SIG-M5 treated with dmso at 0.1 percent for 504 hours (cell line): ENCODE measurements around the gene EPHB1.
"Not testable (repeated sequence)": the region's sequence is repeated elsewhere in the genome, so short reads cannot be mapped to it uniquely, and the experiment has no call there.

ENCODE experiments used
- DNase-seq: peaks from one replicate; lab custom pipeline; 2025; ENCODE audit not compliant: unreplicated experiment; lab: John Stamatoyannopoulos, UW

Gene EPHB1

DNA sequence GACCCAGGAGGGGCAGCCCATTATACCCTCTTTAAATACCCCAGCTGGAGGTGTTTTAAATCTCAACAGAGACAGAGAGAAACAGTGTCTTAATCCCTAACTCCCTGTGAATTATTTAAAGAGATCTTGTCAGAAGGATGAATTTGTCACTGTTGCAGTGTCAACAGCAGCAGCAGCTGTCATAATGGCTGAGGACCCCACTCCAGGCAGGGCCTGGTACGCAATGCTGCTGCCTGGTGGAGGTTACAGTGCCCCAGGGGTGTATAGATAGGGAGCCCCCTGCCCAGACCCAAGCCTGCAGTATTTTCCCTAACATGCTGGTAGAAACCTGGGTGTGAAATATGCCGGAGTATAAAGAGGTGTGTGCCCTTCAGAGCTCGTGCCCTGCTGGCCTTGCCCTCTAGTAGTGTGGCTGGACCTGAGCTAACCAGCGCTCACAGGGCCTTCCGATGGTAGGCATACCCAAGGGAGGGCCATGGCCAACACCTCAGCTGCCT is 143.0 kb downstream of the EPHB1 start:
- DNase-seq = no peak

DNA sequence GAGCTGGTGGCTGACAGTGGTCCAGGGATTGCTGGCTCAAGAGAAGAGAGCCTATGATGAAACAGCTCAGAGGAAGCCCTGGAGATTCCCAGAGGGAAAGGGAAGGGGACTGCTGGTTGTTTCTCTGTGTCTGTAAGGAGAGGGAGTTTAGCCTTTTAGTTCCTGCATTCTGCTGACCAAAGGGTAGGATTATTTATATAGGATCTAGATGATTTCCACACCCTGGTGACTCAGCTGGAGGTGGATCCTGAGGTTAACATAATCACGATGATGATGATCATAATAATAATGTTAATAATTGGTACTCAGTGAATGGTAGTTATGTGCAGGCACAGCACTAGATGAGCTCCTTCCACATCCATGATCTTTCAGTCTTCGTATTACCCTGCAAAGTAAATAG is 144.9 kb downstream of the EPHB1 start:
- DNase-seq = no peak

DNA sequence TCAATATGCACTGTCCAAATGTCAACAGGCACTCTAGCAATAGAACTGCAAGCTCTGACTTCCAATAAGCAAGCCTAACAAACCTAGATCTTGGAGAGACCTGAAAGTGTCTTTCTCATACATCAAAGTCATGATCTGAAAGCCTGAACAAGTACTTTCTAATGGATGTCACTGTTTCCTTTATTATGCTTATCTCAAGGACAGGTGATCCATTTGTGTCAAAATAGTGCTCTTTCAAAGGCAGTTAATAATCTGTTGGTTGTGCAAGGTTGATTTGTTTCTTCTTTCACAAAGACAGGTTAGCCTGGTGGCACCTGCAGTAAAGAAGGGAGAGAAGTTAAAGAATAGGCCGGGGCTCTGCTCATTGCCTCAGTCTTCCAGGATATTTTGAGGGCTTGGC is 146.8 kb downstream of the EPHB1 start:
- no peak for DNase-seq

DNA sequence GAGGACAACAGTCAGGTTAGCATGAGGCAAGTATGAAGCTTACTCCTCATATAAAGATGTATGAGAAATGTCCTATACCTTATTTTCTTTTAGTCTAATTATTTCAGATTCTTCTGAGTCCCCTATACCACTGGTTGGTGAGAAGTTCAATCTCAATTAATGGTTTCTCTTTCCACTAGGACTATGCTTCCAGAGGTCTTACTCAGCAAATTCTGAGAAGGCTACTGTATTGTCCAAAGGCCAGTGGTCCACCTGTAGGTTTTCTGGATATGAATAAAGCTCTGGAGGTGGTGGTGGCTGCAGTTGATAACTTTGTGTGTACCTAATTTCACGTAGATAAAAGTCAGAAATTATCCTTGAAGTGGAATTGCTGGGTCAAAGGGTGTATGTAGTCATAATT is 149.4 kb downstream of the EPHB1 start:
- no peak for DNase-seq

DNA sequence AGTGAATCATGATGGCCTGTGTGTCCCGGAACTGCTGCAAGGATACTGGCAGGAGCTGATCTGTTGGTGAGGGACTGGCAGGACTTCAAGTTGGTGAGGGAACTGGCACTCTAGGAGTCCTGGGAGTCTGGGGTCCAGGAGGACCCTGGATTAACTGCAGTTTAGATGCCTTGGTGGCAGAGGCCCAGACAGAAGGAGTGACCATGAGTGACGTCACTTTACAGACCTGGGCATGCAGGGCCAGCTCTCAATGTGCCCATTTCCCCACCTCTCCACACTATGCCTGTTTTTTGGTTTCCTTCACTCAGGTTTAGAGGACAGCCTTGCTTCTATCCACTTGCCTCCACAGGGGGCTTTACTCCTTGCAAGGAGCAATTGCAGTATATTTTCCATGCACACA is 154.1 kb downstream of the EPHB1 start:
- DNase-seq = no peak

DNA sequence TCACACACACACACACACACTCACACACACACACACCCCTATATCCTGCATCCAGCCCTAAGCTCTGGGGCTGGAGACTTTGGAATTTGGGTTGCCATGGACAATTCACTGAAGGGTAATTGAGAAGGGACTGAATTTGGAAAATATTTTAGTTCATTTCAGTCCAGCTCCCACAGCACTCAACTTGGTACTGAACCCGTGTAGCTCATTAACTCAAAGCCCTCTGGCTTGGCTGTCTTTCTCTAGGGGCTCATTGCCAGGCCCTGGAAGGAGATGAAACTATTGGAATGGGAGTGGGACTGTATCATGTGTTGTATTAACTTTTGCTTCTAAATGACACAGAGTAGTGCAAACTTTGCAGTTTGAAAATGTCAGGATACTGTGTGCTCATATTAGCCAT is 157.3 kb downstream of the EPHB1 start:
- no peak for DNase-seq

DNA sequence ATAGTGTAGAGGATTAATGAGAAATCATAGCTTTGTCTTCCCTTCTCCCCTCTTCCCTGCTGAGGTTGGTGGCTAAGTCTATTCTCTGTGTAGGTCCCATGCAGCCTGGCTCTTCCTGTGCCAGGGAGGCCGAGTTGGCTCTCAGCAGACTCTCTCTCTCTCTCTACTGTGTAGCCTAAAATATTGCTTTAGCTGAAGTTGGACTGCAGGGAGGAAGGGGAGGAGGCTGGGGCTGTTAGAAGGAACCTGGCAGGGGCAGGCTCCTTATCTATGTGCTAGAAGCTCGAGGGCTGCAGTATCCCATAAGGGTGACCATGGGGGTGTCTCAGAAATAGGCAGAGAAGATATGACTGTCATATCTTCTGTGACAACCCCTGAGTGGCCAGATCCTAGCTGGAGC is 160.8 kb downstream of the EPHB1 start:
- no peak for DNase-seq

DNA sequence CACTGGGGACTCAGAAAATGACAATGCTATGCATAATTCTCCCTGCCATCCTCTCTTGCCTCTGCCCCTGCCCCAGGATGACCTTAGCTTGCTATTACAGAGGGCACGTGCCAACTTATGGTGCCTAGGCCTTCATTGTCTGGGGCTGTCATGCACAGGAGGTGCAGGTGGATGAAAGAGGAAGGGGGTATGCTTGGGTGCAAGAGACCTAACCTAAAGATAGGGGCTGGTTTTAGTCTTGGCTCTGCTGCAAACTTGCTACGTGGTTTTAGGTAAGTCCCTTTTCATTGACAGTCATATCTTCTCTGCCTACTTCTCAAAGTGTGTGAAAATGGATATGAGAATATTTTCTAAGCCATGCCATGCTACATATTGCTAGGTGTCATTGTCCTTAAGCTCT is 161.3 kb downstream of the EPHB1 start:
- no peak for DNase-seq

DNA sequence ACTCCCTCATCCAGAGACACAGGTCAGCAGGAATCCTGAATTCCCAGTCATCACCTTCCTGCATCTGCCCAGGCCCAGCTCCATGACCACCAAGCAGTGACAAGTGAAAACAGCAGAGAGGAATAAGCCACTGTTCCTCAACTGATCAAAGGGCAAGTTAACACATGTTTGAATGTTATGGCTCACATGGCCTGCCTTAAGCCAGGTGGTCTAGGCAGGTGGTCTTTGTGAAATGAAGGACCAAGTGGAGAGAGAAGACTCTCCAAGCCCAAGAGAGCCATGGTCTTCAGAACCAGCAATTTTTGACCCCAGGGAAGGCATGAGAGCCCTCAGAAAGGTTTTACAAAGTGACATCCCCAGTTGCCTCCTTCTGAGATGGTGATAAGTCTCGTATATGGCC is 161.8 kb downstream of the EPHB1 start:
- DNase-seq = no peak

DNA sequence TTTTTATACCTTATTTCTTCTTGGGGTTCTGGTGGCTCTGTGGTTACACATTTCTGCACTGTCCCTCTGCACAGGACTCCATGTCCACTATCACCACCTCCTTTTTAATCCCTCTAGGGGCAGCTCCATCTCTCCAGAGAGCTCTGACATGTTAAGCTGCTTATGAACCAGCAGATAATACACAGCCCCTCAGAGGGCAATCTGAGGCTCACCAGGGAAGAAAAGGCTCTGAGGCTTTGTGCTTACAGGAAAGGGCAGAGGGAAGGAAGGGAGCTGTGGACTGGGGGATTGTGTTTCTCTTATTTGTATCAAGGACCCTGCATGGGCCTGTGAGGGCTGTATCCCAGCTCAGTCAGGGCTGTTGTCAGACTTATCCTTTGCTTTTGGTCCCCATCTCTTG is 164.5 kb downstream of the EPHB1 start:
- DNase-seq = no peak

DNA sequence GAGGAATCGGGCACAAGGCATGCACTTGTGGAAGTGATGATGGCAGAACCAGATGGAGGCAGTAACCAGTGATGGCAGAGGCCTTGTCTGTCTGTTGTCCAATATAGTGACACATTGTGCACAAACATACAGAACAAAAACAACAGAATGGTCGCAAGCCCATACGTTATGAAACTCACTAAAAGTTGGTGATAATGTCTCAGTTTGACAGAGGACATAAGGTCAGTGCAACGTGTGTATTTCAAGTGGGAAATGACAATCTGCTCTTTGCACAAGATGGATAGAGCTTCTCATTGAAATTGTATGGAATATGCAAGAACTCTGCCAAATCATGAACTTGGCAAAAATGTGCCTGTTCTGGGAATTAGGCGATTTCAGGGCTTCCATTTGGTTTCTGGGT is 169.2 kb downstream of the EPHB1 start:
- DNase-seq = no peak

DNA sequence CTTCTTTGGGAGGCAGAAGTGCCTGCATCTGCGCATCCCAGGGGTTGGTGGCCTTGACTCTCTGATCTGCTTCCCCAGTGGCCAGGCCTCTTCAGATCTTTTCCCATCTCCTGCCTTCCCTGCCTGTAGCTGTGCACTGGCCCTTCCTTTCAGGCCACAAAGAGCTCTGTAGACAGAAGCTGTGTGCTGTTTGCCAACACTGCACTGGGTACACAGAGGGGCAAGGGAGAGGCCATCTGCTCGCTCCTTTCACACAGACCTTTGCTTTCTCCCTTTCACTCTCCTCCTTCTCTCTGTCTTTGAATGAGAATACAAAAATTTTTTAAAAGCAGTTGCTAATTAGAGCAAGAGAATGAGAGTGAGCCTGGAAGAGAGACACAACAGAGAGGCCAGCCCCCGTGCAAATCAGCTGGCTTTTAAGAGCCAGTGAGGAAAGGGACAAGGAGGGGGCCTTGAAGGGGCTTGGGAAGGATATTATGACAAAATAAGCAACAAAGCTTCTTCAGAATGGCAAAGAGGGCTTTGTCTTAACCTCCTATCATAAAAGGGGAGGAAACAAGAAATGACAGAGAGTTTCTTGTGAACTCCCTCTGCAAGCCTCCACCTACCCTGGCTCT is 170.9 kb downstream of the EPHB1 start:
- no peak for DNase-seq

DNA sequence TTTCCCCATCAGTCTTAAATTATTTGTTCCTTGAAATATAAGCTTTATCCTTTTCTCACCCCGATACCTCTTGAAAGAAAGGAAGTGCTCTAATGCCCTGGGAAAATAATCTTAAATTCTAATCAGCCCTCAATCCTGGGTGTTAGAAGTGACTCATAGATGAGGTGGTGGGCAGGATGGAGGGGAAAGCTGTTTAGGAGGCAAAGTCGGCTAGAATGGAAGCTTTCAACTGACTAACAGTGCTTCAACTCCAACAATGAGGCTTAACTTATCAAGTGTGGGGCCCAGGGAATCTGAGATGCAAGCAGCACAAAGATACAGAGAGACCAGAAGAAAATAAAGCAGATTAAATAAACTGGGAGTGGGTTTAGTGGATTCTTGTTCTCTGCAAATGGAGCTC is 175.8 kb downstream of the EPHB1 start:
- DNase-seq = no peak

DNA sequence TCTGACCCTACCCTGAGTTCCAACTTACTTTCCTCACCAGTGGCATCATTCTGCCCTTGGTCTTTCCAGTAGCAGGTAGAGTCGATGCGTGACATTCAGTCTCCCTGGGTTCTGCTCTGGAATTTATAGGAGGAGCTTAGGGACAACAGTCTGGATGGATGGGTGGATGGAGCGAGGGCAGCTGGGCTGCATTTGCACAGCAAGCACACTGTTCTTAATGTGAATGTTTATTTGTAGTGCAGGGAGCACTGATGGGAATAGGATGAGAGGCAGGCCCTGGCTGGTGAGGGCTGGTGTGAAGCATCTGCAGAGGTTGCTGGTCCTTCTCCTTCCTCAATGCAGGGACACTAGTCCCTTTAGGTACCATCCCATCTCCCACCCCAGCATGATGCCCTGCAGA is 176.2 kb downstream of the EPHB1 start:
- no peak for DNase-seq

DNA sequence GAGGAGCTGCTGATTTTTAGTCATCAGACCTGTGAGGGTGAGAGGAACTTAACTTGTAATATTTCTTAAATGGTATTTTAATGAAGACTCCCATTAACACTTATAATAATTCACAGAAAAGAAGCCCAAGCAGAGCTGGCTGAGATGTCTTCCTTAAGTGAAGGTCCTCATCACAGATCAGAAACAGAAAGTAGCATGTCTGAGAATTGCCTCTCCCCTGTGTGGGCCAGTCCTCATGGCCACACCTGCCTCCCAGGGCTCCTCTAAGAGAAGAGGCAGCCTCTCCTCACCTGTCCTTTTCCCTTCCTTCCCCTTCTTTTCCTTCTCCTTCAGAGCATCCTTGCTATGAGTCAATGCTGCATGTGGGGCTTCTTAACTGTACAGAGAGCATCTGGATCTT is 176.8 kb downstream of the EPHB1 start:
- DNase-seq = not testable (repeated sequence)

DNA sequence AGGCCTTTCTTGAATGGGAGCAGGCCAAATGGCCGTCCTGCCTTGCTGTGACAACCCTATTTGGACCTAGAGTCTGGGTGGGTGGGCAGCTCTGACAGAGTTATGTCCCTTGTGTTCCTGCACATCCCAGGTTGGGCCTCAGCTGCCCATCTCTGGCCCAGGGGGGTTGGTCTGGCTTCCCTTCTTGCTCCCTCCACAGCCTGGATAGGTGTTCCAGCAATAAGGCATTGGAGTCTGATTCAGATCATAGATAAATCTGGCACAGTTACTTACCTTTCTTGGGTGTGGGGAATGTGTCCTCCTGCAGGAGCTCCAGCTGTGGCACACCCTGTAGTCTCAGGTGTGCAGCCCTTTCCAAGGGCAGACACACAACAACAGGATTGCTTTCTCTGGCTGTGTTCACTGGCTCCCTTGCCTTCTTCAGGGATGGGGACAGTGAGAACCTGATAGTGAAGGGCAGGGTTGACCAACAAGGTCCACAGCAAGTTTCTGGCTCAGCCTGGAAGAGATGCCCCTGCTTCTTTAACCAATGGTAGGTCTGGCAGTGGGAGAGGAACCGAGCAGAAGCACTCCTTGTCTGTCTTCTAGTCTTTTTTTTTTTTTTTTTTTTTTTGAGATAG is 177.9 kb downstream of the EPHB1 start:
- DNase-seq = no peak

DNA sequence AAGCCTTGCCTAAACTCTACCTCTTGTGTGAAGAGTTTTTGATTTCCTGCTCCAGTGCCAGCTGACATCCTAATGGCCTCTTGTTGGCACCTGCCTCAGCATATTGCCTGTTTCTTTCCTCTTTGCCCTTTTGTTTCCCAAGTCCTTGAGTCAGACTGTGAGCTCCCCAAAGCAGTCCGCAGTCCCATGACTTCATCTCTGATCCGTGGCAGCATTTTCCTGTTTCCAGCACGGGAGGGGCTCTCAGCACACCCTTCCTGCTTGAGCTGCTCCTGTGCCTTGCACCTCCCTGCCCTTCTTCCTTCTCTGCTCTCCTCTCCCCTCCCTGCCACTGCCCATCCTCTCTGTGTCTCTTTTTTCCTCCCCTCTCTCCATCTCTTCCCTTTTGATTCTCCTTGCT is 179.6 kb downstream of the EPHB1 start:
- DNase-seq = no peak

DNA sequence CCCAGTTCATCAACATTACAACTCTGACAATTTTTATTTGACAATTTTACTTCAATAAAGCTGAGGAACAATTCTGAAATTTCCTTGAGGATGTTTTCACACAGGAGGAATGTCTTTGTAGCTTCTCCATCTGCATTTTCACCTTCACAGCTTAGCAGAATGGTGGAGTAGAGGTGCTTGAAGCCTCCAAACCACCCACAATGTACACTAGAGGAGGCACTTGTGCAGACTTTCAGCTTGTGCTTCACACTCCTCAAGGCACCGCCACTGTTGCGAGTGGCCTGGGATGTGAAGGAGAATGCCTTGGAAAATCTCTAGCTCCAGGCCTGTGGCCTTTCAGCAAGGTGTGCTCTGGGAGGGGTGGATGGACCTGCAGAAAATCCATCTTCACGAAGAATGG is 181.9 kb downstream of the EPHB1 start:
- no peak for DNase-seq

DNA sequence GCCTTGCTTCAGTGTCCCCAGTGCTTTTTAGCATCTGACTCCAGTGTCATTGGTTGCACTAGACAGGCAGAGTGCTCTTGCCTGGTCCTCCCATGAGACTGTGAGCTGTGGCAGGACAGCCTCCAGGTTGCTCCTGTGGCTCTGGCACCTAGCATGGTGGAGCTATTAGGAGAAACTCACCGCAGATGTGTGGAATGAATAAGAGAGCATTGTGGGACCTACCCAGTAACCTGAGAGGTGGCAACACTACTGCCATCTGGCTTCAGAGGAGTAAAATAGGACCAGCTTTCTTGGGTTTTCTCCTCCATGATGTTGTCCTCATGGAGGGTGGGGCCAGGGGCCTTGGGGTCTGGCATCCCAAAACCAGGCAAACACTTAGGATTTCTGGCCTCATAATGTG is 183.6 kb downstream of the EPHB1 start:
- no peak for DNase-seq

DNA sequence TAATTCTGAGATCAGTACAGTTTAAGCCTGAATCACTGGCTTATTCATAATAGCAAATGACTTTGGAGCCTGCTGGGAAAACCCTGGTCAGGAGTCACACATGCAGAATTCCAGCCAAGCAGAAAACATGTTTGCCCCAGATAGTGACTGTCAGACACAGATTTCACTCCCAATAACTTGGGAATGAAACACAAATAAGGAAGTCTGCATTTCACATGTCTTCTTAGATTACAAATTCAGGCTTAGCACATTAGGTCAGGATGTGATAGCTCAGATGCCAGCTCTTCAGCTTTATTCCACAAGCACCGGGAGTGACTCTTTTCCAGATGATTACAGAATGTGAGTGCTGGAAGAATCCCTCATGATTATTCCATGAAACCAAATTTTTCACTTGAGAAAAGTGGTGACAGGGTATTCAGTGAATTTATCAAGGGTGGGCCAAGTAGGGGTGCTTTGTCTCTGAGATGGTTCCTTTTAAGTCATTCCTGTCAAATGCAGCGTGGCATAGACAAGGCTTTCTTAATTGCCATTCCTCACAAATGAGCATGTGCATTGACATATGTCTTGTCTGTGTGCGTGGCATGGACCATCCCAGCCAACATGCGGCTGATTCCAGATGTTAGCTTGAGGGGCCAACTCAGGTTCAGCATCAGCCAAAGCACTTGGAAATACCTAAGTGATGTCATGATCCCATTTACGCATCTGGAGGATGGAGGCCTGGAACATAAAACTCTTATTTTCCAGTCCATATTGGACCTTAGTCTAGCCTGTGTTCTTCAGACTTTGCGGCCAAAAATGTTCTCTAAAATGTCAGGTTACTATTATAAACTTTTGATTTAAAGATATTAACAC is 191.0 kb downstream of the EPHB1 start:
- no peak for DNase-seq

DNA sequence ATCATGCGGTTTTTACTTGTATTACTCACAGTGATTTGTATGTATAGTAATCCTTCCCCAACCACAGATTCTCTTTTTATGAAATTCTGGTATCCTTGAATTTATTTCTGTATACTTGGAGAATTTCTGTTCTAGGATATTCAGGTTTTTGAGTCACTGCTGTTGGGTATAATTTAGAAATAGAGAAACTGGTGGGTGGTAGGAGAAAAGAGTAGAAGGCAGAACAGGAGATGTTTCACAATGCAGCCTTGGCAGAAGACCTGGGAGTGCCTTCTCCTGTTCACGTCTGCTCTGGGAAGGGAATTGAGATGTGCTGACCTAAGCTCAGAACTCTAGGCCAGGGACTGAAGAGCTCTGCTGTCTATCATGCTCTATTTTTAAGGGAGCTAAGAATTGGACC is 193.6 kb downstream of the EPHB1 start:
- DNase-seq = no peak

DNA sequence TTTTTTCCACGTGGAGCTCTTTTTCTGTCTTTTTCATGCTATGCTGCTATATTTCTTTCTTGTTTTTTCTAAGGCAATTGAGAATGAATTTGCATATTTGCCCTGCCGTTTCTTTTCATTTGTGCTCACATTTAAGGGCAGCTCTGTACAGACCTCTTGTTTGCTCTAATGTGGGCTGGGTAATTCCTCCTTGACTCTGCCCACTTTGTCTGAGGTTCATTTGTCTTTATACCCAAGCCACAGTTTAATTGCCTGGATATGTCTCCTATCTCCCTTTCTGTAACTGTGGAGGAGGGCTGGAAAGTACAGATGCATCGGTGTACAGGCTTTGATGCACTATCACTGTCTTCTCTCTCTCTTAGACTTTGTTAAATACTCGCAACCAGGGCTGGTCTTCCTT is 195.9 kb downstream of the EPHB1 start:
- DNase-seq = no peak
